GM21381 (cell line): ENCODE results near the gene UQCRHL.

Source experiments
- ATAC-seq: cut with Tn5 transposase; IDR thresholded peaks from one replicate; pipeline ENCODE4 v1.9.1; 2021; ENCODE audit warnings: mild to moderate bottlenecking, moderate library complexity; ENCODE audit not compliant: unreplicated experiment

UQCRHL gene

GRCh38 chr1:15758953-15759661 is 48.3 kb downstream of the UQCRHL start:
- no peak for ATAC-seq

GRCh38 chr1:15758343-15758931 is 49.0 kb downstream of the UQCRHL start, which contains the start of gene FBLIM1:
FBLIM1 (plus strand) TSS chr1:15758795; CDS start chr1:15764984, 6,189 bp downstream.
- no peak for ATAC-seq

DNA sequence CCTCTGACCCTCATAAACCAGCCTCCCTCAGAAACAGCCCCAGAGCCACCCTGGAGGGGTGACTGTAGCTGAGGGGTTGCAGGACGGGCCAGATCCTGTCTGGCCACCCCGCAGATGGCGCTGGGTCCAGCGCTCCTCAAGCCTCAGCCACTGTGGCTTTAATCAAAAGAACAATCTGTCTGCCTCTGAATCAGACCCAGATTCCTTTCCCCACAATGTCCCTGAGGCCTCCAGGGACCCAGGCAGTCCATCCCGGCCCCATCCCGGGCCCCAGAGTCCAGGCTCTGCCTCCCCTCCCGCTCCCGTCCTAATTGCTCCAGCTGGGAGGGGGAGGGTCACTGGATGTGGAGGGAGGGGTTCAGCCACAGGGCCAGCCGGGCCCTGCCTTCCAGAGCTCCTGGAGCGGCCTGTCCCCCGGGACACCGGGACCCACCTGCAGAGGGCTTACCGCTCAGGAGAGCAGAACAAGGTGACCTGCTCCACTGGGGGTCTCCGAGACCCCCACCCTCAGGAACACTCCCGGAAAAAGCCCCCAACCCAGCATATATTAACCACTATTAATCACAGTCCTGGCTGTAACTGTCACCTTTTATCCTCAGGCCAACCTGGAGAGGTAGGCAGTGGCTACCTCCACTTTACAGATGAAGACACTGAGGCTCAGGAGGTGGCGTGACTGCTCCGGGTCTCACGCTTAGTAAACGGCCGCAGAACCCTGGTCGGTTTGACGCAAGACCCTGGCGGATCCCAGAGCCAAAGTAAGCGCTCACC is 49.7 kb downstream of the UQCRHL start:
- no peak for ATAC-seq
